GM12873 (cell line): ENCODE data around the gene ZP2.

Source experiments
- TF ChIP-seq, protein P1 (sequence below): IDR thresholded peaks from 2 replicates; pipeline ENCODE4 v1.5.1; 2012; ENCODE audit warnings: low read depth, mild to moderate bottlenecking, moderate library complexity, low read length, control low read depth; ENCODE audit not compliant: insufficient read depth; ENCODE audit errors: missing control alignments

Gene ZP2

DNA sequence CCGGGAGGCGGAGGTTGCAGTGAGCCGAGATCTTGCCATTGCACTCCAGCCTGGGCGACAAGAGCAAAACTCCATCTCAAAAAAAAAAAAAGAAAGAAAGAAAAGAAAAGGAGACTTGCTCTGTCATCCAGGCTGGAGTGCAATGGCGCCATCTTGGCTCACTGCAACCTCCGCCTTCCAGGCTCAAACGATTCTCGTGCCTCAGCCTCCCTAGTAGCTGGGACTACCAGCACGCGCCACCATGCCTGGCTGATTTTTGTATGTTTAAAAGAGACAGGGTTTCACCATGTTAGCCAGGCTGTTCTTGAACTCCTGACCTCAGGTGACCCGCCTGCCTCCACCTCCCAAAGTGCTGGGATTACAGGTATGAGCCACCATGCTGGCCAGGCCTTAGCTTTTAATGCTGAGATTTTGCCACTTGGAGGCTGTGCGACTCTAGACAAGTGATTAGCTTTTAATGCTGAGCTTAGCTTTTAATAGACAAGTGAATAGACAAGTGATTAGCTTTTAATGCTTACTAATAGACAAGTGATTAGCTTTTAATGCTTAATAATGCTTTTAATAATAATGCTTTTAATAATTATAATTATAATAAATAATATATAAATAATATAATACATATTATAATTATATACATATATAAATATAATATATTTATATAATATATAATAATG lies 43.3 kb downstream of the ZP2 start:
- TF ChIP-seq, protein P1, sequence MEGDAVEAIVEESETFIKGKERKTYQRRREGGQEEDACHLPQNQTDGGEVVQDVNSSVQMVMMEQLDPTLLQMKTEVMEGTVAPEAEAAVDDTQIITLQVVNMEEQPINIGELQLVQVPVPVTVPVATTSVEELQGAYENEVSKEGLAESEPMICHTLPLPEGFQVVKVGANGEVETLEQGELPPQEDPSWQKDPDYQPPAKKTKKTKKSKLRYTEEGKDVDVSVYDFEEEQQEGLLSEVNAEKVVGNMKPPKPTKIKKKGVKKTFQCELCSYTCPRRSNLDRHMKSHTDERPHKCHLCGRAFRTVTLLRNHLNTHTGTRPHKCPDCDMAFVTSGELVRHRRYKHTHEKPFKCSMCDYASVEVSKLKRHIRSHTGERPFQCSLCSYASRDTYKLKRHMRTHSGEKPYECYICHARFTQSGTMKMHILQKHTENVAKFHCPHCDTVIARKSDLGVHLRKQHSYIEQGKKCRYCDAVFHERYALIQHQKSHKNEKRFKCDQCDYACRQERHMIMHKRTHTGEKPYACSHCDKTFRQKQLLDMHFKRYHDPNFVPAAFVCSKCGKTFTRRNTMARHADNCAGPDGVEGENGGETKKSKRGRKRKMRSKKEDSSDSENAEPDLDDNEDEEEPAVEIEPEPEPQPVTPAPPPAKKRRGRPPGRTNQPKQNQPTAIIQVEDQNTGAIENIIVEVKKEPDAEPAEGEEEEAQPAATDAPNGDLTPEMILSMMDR, result no peak

DNA sequence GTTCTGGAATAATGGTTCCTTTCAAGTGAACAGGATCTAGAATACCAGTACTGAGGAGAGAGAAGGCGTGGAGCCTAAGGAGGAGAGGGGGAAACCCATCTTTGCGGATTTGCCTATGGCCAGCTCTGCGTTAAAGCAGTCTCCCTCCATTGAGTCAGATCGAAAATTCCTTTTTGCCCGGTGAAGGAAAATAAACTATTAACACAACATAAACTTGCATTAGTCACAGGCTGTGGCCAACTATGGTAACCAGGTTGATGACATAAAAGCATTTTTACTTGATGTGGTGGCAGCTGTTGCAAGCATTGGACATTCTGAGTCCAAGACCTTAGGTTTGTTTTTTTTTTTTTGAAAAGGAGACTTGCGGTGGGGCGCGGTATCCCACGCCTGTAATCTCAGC lies 44.0 kb downstream of the ZP2 start:
- TF ChIP-seq, protein P1, result no peak

DNA sequence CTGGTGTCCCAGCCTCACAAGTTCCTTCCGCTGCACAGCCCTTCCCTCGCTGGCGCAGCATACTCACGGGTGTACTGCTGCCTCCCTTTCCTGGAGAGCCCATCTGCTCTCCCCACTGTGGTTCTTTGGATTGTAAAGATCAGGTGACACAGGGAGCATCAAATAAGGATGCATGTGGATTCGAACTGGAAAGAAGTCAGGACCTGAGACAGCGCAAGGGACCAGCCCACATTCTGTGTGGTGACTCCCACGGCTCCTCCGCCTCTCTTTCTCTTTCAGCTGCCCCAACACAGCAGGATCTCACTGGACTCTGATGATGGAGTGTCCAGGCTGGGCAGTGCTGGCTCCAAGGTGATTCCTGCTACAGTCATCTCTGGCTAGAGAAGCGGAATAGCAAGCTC lies 44.8 kb downstream of the ZP2 start:
- TF ChIP-seq, protein P1, result no peak

DNA sequence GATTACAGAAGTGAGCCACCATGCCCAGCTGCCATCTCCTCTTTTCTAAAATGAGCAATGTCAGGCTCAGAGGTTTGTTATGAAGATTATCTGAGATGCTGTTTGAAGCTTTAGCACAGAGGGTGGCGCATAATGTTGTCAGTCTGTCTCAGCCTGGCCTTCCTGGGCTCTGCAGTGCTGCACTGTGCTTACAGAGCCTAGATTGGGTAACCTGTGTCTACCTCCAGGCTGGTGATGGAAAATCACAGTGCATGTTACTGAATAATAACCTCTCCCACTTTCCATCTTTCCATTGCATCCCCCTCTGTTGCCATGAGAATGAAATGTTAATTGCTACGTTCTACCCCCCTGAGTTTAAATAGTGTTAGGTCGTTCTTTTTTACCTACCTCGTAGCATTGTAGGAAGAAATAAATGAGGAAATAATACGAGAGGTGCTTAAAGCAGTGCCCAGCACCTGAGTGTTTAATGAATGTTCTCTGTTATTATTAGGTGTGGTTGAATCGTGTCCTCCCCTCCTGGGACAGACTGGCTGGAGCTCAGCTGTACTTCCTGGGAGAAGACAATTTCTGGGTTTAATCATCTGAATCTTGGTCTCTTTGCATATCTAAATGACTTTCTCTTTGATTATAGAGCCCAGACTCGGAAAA lies 46.7 kb downstream of the ZP2 start:
- TF ChIP-seq, protein P1, result no peak

DNA sequence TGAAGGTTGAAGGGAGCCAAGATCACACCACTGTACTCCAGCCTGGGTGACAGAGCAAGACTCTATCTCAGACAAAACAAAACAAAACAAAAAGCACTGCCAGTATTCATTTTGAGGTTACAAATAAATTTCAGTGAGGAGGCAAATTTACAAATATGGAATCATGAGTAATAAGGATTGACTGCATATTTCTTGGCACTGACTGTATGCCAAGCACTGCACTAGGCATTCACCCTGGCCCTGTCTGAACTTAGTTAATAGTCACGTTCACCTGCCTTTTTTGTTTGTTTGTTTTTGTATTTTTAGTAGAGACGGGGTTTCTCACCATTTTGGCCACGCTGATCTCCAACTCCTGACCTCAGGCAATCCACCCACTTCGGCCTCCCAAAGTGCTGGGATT lies 47.8 kb downstream of the ZP2 start:
- TF ChIP-seq, protein P1, result no peak

DNA sequence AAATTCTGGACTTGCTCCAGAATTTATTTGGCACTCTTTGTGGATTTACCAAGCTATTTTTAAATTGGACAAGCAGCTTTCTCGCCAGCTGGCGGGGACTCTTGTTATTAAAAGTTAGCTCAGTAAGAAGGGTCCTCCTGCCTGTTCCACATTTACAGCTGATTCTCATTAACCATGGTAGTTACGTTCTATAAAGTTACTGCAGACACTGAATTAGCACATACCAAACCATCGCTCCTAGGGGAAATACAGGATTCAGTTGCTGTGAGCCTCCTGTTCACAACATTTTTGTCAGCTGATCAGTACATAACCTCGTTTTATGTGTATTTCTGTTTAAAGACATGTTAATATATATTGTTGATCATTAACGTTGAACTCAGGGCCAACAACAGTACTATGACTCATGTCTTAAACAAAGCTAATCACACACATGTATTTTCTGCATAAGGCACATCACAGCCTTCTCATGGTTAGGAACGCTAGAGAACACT lies 48.7 kb downstream of the ZP2 start:
- TF ChIP-seq, protein P1, result no peak

DNA sequence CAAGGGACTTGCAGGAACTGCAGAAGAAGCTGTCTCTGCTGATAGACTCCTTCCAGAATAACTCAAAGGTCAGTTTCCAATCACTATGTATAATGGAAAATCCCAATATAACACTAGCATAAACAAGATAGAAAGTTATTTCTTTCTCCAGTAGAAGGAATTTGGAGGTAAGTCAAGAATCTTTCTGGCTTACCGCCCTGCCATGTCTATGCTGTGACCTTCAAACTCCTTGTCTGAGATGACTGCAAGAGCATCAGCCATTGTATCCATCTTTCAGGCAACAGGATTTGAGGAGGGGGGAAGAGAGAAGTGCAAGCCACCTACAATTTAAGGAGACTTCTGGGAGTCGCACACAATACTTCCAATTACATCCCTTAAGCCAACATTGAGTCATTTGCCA lies 50.2 kb downstream of the ZP2 start:
- TF ChIP-seq, protein P1, result no peak
